ENCODE measurements around the gene VGLL1.

DNA sequence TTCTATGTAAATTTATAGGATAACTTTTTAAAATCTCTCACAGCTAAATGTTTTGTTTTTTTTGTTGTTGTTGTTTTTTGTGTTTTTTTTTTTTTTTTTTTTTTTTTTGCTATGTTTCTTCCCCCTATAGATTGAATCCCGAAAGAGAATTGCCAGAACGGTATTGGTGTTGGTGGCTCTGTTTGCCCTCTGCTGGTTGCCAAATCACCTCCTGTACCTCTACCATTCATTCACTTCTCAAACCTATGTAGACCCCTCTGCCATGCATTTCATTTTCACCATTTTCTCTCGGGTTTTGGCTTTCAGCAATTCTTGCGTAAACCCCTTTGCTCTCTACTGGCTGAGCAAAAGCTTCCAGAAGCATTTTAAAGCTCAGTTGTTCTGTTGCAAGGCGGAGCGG is 40.2 kb upstream of the VGLL1 start:
- TF ChIP-seq, protein P1, sequence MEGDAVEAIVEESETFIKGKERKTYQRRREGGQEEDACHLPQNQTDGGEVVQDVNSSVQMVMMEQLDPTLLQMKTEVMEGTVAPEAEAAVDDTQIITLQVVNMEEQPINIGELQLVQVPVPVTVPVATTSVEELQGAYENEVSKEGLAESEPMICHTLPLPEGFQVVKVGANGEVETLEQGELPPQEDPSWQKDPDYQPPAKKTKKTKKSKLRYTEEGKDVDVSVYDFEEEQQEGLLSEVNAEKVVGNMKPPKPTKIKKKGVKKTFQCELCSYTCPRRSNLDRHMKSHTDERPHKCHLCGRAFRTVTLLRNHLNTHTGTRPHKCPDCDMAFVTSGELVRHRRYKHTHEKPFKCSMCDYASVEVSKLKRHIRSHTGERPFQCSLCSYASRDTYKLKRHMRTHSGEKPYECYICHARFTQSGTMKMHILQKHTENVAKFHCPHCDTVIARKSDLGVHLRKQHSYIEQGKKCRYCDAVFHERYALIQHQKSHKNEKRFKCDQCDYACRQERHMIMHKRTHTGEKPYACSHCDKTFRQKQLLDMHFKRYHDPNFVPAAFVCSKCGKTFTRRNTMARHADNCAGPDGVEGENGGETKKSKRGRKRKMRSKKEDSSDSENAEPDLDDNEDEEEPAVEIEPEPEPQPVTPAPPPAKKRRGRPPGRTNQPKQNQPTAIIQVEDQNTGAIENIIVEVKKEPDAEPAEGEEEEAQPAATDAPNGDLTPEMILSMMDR (IDR thresholded peaks at IDR 0.05; ENCODE audit: low read depth, low read length, missing input control): no peak
- TF ChIP-seq HNF4A (conservative IDR thresholded peaks at IDR 0.05): no peak
- TF ChIP-seq, protein P2, sequence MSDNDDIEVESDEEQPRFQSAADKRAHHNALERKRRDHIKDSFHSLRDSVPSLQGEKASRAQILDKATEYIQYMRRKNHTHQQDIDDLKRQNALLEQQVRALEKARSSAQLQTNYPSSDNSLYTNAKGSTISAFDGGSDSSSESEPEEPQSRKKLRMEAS (IDR thresholded peaks at IDR 0.05): no peak
- TF ChIP-seq, protein P3, sequence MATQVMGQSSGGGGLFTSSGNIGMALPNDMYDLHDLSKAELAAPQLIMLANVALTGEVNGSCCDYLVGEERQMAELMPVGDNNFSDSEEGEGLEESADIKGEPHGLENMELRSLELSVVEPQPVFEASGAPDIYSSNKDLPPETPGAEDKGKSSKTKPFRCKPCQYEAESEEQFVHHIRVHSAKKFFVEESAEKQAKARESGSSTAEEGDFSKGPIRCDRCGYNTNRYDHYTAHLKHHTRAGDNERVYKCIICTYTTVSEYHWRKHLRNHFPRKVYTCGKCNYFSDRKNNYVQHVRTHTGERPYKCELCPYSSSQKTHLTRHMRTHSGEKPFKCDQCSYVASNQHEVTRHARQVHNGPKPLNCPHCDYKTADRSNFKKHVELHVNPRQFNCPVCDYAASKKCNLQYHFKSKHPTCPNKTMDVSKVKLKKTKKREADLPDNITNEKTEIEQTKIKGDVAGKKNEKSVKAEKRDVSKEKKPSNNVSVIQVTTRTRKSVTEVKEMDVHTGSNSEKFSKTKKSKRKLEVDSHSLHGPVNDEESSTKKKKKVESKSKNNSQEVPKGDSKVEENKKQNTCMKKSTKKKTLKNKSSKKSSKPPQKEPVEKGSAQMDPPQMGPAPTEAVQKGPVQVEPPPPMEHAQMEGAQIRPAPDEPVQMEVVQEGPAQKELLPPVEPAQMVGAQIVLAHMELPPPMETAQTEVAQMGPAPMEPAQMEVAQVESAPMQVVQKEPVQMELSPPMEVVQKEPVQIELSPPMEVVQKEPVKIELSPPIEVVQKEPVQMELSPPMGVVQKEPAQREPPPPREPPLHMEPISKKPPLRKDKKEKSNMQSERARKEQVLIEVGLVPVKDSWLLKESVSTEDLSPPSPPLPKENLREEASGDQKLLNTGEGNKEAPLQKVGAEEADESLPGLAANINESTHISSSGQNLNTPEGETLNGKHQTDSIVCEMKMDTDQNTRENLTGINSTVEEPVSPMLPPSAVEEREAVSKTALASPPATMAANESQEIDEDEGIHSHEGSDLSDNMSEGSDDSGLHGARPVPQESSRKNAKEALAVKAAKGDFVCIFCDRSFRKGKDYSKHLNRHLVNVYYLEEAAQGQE (IDR thresholded peaks at IDR 0.05): no peak
- no peak for TF ChIP-seq RAD21 (IDR thresholded peaks at IDR 0.05)
- no peak for TF ChIP-seq GABPA (IDR thresholded peaks at IDR 0.05 in 1 of 2, conservative IDR thresholded peaks at IDR 0.05 in 1 of 2)
- no peak for TF ChIP-seq YY1 (IDR thresholded peaks at IDR 0.05)
- no peak for TF ChIP-seq EGR1 (IDR thresholded peaks at IDR 0.05; ENCODE audit: low read depth in 2 of 2)
- no peak for TF ChIP-seq TAF1 (conservative IDR thresholded peaks at IDR 0.05)
- TF ChIP-seq JUND (IDR thresholded peaks at IDR 0.05): no peak
- no peak for TF ChIP-seq SP1 (IDR thresholded peaks at IDR 0.05)
- TF ChIP-seq, protein P4, sequence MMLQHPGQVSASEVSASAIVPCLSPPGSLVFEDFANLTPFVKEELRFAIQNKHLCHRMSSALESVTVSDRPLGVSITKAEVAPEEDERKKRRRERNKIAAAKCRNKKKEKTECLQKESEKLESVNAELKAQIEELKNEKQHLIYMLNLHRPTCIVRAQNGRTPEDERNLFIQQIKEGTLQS (IDR thresholded peaks at IDR 0.05): no peak
- TF ChIP-seq RXRA (IDR thresholded peaks at IDR 0.05): no peak
- no peak for TF ChIP-seq HNF4G (IDR thresholded peaks at IDR 0.05)
